Ammon's horn (tissue), 1 donor: ENCODE data around the gene CDH13.

Source experiments
- DNase-seq: peaks from one replicate; pipeline ENCODE4 v3.0.0-alpha.2; 2016; ENCODE audit warnings: low spot score

The CDH13 gene

GRCh38 chr16:83839561-83839960 is 1212.8 kb downstream of the CDH13 start:
- no peak for DNase-seq

- DNase-seq, result no peak
Measured at GRCh38 chr16:83840060-83840617, 1213.4 kb downstream of the CDH13 start.

- DNase-seq, result no peak
Measured at GRCh38 chr16:83842291-83842690, 1215.5 kb downstream of the CDH13 start.

GRCh38 chr16:83842756-83843507 is 1216.2 kb downstream of the CDH13 start:
- no peak for DNase-seq

GRCh38 chr16:83843657-83844056 is 1216.9 kb downstream of the CDH13 start:
- no peak for DNase-seq

- DNase-seq, result no peak
Measured at GRCh38 chr16:83845263-83845662, 1218.5 kb downstream of the CDH13 start.

GRCh38 chr16:83847371-83848225 is 1220.8 kb downstream of the CDH13 start:
- no peak for DNase-seq

- DNase-seq, result peak; percentile 14
Measured at GRCh38 chr16:83849421-83849820, 1222.7 kb downstream of the CDH13 start.
